SH-SY5Y (cell line): Measurements from ENCODE around the gene RAB3IP.

Experiments used
- GATA2 ChIP-seq: IDR thresholded peaks from 2 replicates; pipeline ENCODE4 v1.6.1; 2011; ENCODE audit warnings: mild to moderate bottlenecking, low read depth, low read length
- GATA3 ChIP-seq: IDR thresholded peaks from 2 replicates; pipeline ENCODE4 v1.6.1; 2011; ENCODE audit warnings: low read depth, mild to moderate bottlenecking, low read length, moderate library complexity

- TF ChIP-seq GATA2 (no peak), GATA3 (no peak)
Measured at GRCh38 chr12:69712826-69713225, 25.8 kb upstream of the RAB3IP start.
